GM18505 (cell line): ENCODE measurements around the gene FSTL4.
"Not testable (repeated sequence)": the region's sequence is repeated elsewhere in the genome, so short reads cannot be mapped to it uniquely, and the experiment has no call there.

ENCODE experiments used
- ATAC-seq: cut with Tn5 transposase; IDR thresholded peaks from one replicate; pipeline ENCODE4 v1.9.1; 2021; ENCODE audit not compliant: unreplicated experiment
- POLR2A ChIP-seq: IDR thresholded peaks from 4 replicates; pipeline ENCODE4 v1.6.1; 2011; ENCODE audit warnings: borderline replicate concordance; ENCODE audit not compliant: insufficient read depth, insufficient read length; ENCODE audit errors: extremely low read depth

Gene FSTL4

GRCh38 chr5:133200256-133200655 lies 412.1 kb downstream of the FSTL4 start:
- TF ChIP-seq POLR2A: no peak
- no peak for ATAC-seq

- no peak for TF ChIP-seq POLR2A
- no peak for ATAC-seq
Observed at GRCh38 chr5:133199417-133200178, 412.7 kb downstream of the FSTL4 start.

GRCh38 chr5:133198511-133198910 lies 413.8 kb downstream of the FSTL4 start:
- TF ChIP-seq POLR2A: no peak
- no peak for ATAC-seq

- TF ChIP-seq POLR2A: no peak
- no peak for ATAC-seq
Observed at GRCh38 chr5:133196441-133197085, 415.8 kb downstream of the FSTL4 start.

- TF ChIP-seq POLR2A: no peak
- no peak for ATAC-seq
Observed at GRCh38 chr5:133195250-133195649, 417.1 kb downstream of the FSTL4 start.

- no peak for TF ChIP-seq POLR2A
- no peak for ATAC-seq
Observed at GRCh38 chr5:133193794-133194193, 418.5 kb downstream of the FSTL4 start.

GRCh38 chr5:133192716-133193115 lies 419.6 kb downstream of the FSTL4 start:
- TF ChIP-seq POLR2A: no peak
- ATAC-seq: no peak

- TF ChIP-seq POLR2A: no peak
- no peak for ATAC-seq
Observed at GRCh38 chr5:133189881-133190280, 422.5 kb downstream of the FSTL4 start.

- ATAC-seq: no peak
- no peak for TF ChIP-seq POLR2A
Observed at GRCh38 chr5:133179405-133179804, 432.9 kb downstream of the FSTL4 start.

GRCh38 chr5:133170756-133171387 lies 441.5 kb downstream of the FSTL4 start:
- ATAC-seq: not testable (repeated sequence)

- no peak for TF ChIP-seq POLR2A
- ATAC-seq: no peak
Observed at GRCh38 chr5:133164759-133165158, 447.6 kb downstream of the FSTL4 start.

- no peak for ATAC-seq
- no peak for TF ChIP-seq POLR2A
Observed at GRCh38 chr5:133163839-133164238, 448.5 kb downstream of the FSTL4 start.

GRCh38 chr5:133159543-133159942 lies 452.8 kb downstream of the FSTL4 start:
- TF ChIP-seq POLR2A: no peak
- no peak for ATAC-seq

- ATAC-seq: no peak
- no peak for TF ChIP-seq POLR2A
Observed at GRCh38 chr5:133155326-133155969, 456.9 kb downstream of the FSTL4 start.

- no peak for TF ChIP-seq POLR2A
- no peak for ATAC-seq
Observed at GRCh38 chr5:133154274-133155075, 457.9 kb downstream of the FSTL4 start.
